ENCODE results near the gene B3GAT1.

The B3GAT1 gene

GRCh38 chr11:134367781-134368180 is 44.3 kb downstream of the B3GAT1 start:
- no peak overlapping the region for H3K27ac ChIP-seq (replicated peaks)
- no peak for TF ChIP-seq CTCF (IDR thresholded peaks at IDR 0.05; ENCODE audit: insufficient read depth, low read length)
- H3K27me3 ChIP-seq (ENCODE audit: insufficient read depth, poor library complexity, severe bottlenecking), result no peaks in the 10 kb centered on the region
- no peak for DNase-seq (ENCODE audit: low read depth in 1 of 2, low spot score in 1 of 2)
- H3K4me3 ChIP-seq (replicated peaks; ENCODE audit: insufficient read depth, low read length), result no peak overlapping the region

GRCh38 chr11:134366254-134366653 is 45.8 kb downstream of the B3GAT1 start:
- no peak for DNase-seq (ENCODE audit: low read depth in 1 of 2, low spot score in 1 of 2)
- Histone ChIP-seq H3K27me3 (ENCODE audit: insufficient read depth, poor library complexity, severe bottlenecking) (peaks cover 3% of the 10 kb centered on the region), H3K27ac (replicated peaks) (no peak overlapping the region), H3K4me3 (replicated peaks; ENCODE audit: insufficient read depth, low read length) (no peak overlapping the region)
- no peak for TF ChIP-seq POLR2AphosphoS5 (IDR thresholded peaks at IDR 0.05; ENCODE audit: low read depth)
- no peak for TF ChIP-seq REST (IDR thresholded peaks at IDR 0.05; ENCODE audit: insufficient replicate concordance, low read depth)

- DNase-seq (ENCODE audit: low read depth in 1 of 2, low spot score in 1 of 2), result no peak
- peaks cover 3% of the 10 kb centered on the region for H3K27me3 ChIP-seq (ENCODE audit: insufficient read depth, poor library complexity, severe bottlenecking)
- H3K4me3 ChIP-seq (replicated peaks; ENCODE audit: insufficient read depth, low read length), result no peak overlapping the region
- TF ChIP-seq REST (IDR thresholded peaks at IDR 0.05; ENCODE audit: insufficient replicate concordance, low read depth) (no peak), GABPA (IDR thresholded peaks at IDR 0.05; ENCODE audit: low read depth) (no peak), SPI1 (IDR thresholded peaks at IDR 0.05; ENCODE audit: borderline replicate concordance, low read depth) (no peak), CTCF (IDR thresholded peaks at IDR 0.05; ENCODE audit: insufficient read depth, low read length) (no peak), POLR2AphosphoS5 (IDR thresholded peaks at IDR 0.05; ENCODE audit: low read depth) (no peak)
- no peak overlapping the region for H3K27ac ChIP-seq (replicated peaks)
These were observed 46.8 kb downstream of the B3GAT1 start for GRCh38 chr11:134365011-134365925.

GRCh38 chr11:134364261-134364660 is 47.8 kb downstream of the B3GAT1 start:
- DNase-seq (ENCODE audit: low read depth in 1 of 2, low spot score in 1 of 2), result no peak
- no peak overlapping the region for H3K4me3 ChIP-seq (replicated peaks; ENCODE audit: insufficient read depth, low read length)
- H3K27me3 ChIP-seq (ENCODE audit: insufficient read depth, poor library complexity, severe bottlenecking), result peaks cover 3% of the 10 kb centered on the region
- TF ChIP-seq REST (IDR thresholded peaks at IDR 0.05; ENCODE audit: insufficient replicate concordance, low read depth), result no peak
- no peak for TF ChIP-seq GABPA (IDR thresholded peaks at IDR 0.05; ENCODE audit: low read depth)
- TF ChIP-seq SPI1 (IDR thresholded peaks at IDR 0.05; ENCODE audit: borderline replicate concordance, low read depth), result no peak
- no peak for TF ChIP-seq CTCF (IDR thresholded peaks at IDR 0.05; ENCODE audit: insufficient read depth, low read length)
- no peak overlapping the region for H3K27ac ChIP-seq (replicated peaks)

Measured in HL-60 (cell line).